K562 (cell line): ENCODE data around the gene LUC7L3. TPM values are rescaled to one million over a fixed set of nuclear protein-coding genes. Genes with fewer than 3 reads are reported as not detected.

Source experiments
- ATAC-seq: fragments of 200-7000 bp; cut with Tn5 transposase; 3 replicates; pipeline ENCODE4 v1.9.1; 2020; ENCODE audit warnings: moderate library complexity
- BruUV-seq: library from RNA; stranded (reverse); fragments of 400-500 nt; replicated peaks from 2 replicates; lab custom pipeline; 2021; lab: Mats Ljungman, UMichigan
- CTCF ChIA-PET: fragments of 300-600 bp; formaldehyde crosslinking; extraction: SDS; loops from one replicate; lab custom pipeline; 2021; ENCODE audit warnings: low intra/inter-chr PET ratio; lab: Yijun Ruan, JAX
- POLR2A ChIA-PET: fragments of 300-600, 350-650 bp; sonication (Branson Sonifier 250); formaldehyde crosslinking; extraction: SDS; loops from one replicate; lab custom pipeline; 2021; ENCODE audit warnings: antibody characterized with exemption, inconsistent platforms; lab: Yijun Ruan, JAX
- DNase-seq, 4 experiments: peaks; one replicate each; pipeline versions ENCODE4 v3.0.0 to v3.0.0-alpha.2; 2011 to 2018; ENCODE audit warnings: low spot score in 3 of 4, mixed read lengths in 3 of 4; ENCODE audit errors: extremely low read depth in 1 of 4
- FAIRE-seq: peaks from 2 replicates; lab custom pipeline; 2011; peaks lifted over from hg19 to GRCh38; lab: Jason Lieb, UNC
- H2AFZ ChIP-seq: 2 replicates; pipeline ENCODE4 v1.6.0; 2011; ENCODE audit warnings: low read depth, low read length, control low read depth, inconsistent platforms
- H3K27ac ChIP-seq: fragments of 200-600 bp; 3 replicates; pipeline ENCODE4 v1.8.0; 2011; ENCODE audit warnings: low read depth, mild to moderate bottlenecking, control low read depth, inconsistent platforms, low read length, moderate library complexity, mixed read lengths; ENCODE audit errors: extremely low read depth
- H3K27me3 ChIP-seq, 2 experiments: fragments of 300-600 bp in 1 of 2; 2 replicates in 1 of 2; 3 replicates in 1 of 2; pipeline versions ENCODE4 v1.6.0 to v1.8.0; 2011; ENCODE audit warnings: inconsistent platforms in 2 of 2, low read length in 2 of 2, mild to moderate bottlenecking in 1 of 2, mixed read lengths in 1 of 2, moderate library complexity in 1 of 2; ENCODE audit not compliant: control insufficient read depth in 2 of 2, insufficient read depth in 2 of 2
- H3K36me3 ChIP-seq: fragments of 300-600 bp; 3 replicates; pipeline ENCODE4 v1.8.0; 2011; ENCODE audit warnings: mild to moderate bottlenecking, low read length, inconsistent platforms; ENCODE audit not compliant: control insufficient read depth, insufficient read depth
- H3K4me1 ChIP-seq, 2 experiments: fragments of 200-600 bp in 1 of 2; replicated peaks in 1 of 2; 2 replicates in 1 of 2; 3 replicates in 1 of 2; pipeline versions ENCODE4 v1.5.1 to v1.8.0; 2011; ENCODE audit warnings: inconsistent platforms in 2 of 2, low read length in 2 of 2, mild to moderate bottlenecking in 1 of 2, mixed read lengths in 1 of 2, moderate library complexity in 1 of 2; ENCODE audit not compliant: control insufficient read depth in 2 of 2, insufficient read depth in 2 of 2
- H3K4me2 ChIP-seq: 2 replicates; pipeline ENCODE4 v1.6.1; 2011; ENCODE audit warnings: low read length, control low read depth, inconsistent platforms, mixed read lengths; ENCODE audit not compliant: insufficient read depth
- H3K4me3 ChIP-seq: fragments of 200-600 bp; sonication (generic), shearing (Covaris generic); 2 replicates; pipeline ENCODE4 v1.5.1; 2016; ENCODE audit warnings: control low read depth, inconsistent platforms
- H3K79me2 ChIP-seq: fragments of 200-600 bp; 3 replicates; pipeline ENCODE4 v1.8.0; 2011; ENCODE audit warnings: low read length, inconsistent platforms; ENCODE audit not compliant: control insufficient read depth, insufficient read depth
- H3K9ac ChIP-seq, 2 experiments: 2 replicates each; pipeline versions ENCODE4 v1.6.0 to v1.6.1; 2011; ENCODE audit warnings: low read depth in 2 of 2, low read length in 2 of 2, control low read depth in 1 of 2, inconsistent platforms in 1 of 2, mild to moderate bottlenecking in 1 of 2, mixed read lengths in 1 of 2; ENCODE audit not compliant: insufficient read depth in 1 of 2
- H3K9me1 ChIP-seq: one replicate; pipeline ENCODE4 v1.6.0; 2011; ENCODE audit warnings: inconsistent platforms, mild to moderate bottlenecking, low read length, moderate library complexity; ENCODE audit not compliant: control insufficient read depth, insufficient read depth
- H3K9me3 ChIP-seq: replicated peaks from 2 replicates; pipeline ENCODE4 v1.5.1; 2011; ENCODE audit warnings: low read depth, low read length, inconsistent platforms; ENCODE audit not compliant: control insufficient read depth, insufficient read depth
- H4K20me1 ChIP-seq: replicated peaks from 2 replicates; pipeline ENCODE4 v1.6.1; 2011; ENCODE audit warnings: low read length, inconsistent platforms, mixed read lengths; ENCODE audit not compliant: control insufficient read depth, insufficient read depth
- E2F6 ChIP-seq, 2 experiments: IDR thresholded peaks; 2 replicates each; pipeline ENCODE4 v1.6.1; 2011; ENCODE audit warnings: borderline replicate concordance in 1 of 2, control low read depth in 1 of 2, low read depth in 1 of 2, low read length in 1 of 2, mild to moderate bottlenecking in 1 of 2, mixed read lengths in 1 of 2, moderate library complexity in 1 of 2; ENCODE audit not compliant: insufficient read depth in 1 of 2, insufficient read length in 1 of 2, poor library complexity in 1 of 2, severe bottlenecking in 1 of 2; ENCODE audit errors: extremely low read depth in 1 of 2
- ESRRA ChIP-seq: fragments of 450-650 bp; IDR thresholded peaks from 2 replicates; pipeline ENCODE4 v1.6.1; 2014; ENCODE audit warnings: low read depth, mild to moderate bottlenecking, moderate library complexity, borderline replicate concordance
- LARP7 ChIP-seq: fragments of 450-650 bp; IDR thresholded peaks from 2 replicates; pipeline ENCODE4 v1.6.1; 2016
- MXI1 ChIP-seq: IDR thresholded peaks from 2 replicates; pipeline ENCODE4 v1.6.1; 2011; ENCODE audit warnings: low read depth, mild to moderate bottlenecking, improper control_type of control experiment, low read length
- RAD51 ChIP-seq: fragments of 450-650 bp; IDR thresholded peaks from 2 replicates; pipeline ENCODE4 v1.7.1; 2016; ENCODE audit warnings: low read depth, mild to moderate bottlenecking, borderline replicate concordance
- ZBTB7A ChIP-seq: IDR thresholded peaks from 2 replicates; pipeline ENCODE4 v1.6.1; 2011; ENCODE audit warnings: low read depth, mild to moderate bottlenecking, low read length, moderate library complexity, borderline replicate concordance; ENCODE audit not compliant: control insufficient read depth
- WGBS: fragments of 100-300 bp; shearing (Covaris generic); methylation state at CpG from one replicate; pipeline ENCODE4 v1.1.6; 2016; ENCODE audit warnings: low coverage, mixed read lengths; ENCODE audit not compliant: insufficient coverage; ENCODE audit errors: missing lambda C conversion rate; 5-methylcytosine and 5-hydroxymethylcytosine counted together
- in situ Hi-C: fragments of 300-500 bp; cut with MboI; formaldehyde crosslinking; loops from 4 replicates; pipeline ENCODE4 v1.15.0; 2018; ENCODE audit warnings: inconsistent platforms, mixed read lengths
- intact Hi-C: fragments of 100-400 bp; cut with micrococcal nuclease; formaldehyde crosslinking; loops from 2 replicates; pipeline ENCODE4 v1.14.2; 2022
- polyA plus RNA-seq, 8 experiments: library from polyadenylated mRNA; depleted of rRNA in 4 of 8; stranded (reverse) in 5 of 8; unstranded in 3 of 8; fragments of >200 nt; fragmentation: Nextera tagmentation in 2 of 8; fragmentation: Illumina TruSeq in 1 of 8; extraction: Ambion mirVana in 2 of 8; extraction: Trizol in 1 of 8; gene quantifications; 2 replicates each; pipeline versions ENCODE4 v1.2.1 to v1.2.3, GENCODE V29; 2011 to 2014; ENCODE audit warnings: inconsistent platforms in 1 of 8, missing spikeins in 1 of 8
- total RNA-seq, 7 experiments: library from RNA; depleted of rRNA in 6 of 7; stranded (reverse); fragments of >200 nt in 6 of 7; fragmentation: Illumina TruSeq in 2 of 7; extraction: Trizol in 2 of 7; gene quantifications; 2 replicates each; pipeline versions ENCODE4 v1.2.1 to v1.2.3, GENCODE V29; 2011 to 2021; ENCODE audit warnings: low replicate concordance in 1 of 7

The LUC7L3 gene
- total and polyA plus RNA-seq, 9 of the 15 experiments (the other 6 are each of a cell fraction or from before 2014, with no cell fraction given) = 80.8 to 284 (median 127) TPM

DNA sequence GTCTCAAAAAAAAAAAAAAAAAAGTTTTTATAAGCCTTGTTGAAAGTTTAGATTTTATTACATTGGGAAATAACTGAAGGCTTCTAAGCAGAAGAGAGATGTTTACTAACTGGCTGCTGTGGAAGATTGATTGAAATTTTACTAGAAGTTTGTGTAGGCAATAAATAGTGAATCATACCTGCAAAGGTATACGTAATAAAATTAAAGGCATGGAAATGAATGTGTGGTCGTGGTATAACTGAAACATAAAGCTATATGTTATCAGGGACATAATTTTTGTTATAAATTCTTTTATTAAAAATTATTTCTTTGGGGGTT lies 8.7 kb downstream of the LUC7L3 start (continued):
- TF ChIP-seq MXI1 (no peak), E2F6 (IDR thresholded peaks at IDR 0.05; ENCODE audit: borderline replicate concordance in 1 of 2, extremely low read depth in 1 of 2, insufficient read depth in 1 of 2, insufficient read length in 1 of 2, low read depth in 1 of 2, low read length in 1 of 2, poor library complexity in 1 of 2, severe bottlenecking in 1 of 2) (no peak)

DNA sequence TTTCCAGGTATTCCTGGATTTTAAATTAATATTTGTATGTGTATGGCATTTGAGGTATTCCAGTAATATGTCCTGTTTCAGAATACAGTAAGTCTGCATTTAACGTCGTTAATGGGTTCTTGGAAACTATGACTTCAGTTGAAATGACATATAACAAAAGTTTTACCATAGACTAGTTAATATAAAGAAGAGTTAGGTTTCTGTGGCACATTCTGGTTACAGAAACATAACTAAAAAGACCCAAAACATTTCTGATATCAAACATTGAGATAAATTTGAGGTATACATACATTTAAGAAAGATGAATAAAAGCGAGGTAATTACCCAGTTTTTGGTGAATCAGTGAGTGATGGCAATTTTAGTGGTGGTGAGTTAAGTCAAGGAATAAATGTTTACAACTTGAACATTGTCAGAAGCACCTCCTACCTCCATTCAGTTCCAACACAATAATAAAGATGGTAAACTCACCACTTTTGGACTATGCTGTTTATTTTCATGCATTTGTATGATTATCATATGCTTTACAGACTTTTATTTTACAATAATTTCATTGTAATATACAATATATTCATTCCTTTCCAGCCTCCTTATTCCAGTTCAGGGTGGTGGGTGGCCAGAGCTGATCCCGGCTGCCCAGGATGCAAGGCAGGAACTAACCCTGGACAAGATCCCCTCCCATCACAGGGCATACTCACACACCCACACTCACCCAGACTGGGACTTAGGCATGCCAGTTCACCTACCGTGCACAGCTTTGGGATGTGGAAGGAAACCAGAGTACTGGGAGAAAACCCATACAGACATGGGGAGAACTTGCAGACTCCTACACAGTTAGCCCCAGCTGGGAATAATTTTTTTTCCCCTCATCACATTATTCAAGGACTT lies 9.7 kb downstream of the LUC7L3 start:
- peak overlapping the region in 1 of 2 experiments; percentile 32; a peak in 1 of 4 replicates for H3K9ac ChIP-seq
- no peak for TF ChIP-seq LARP7
- no peak for TF ChIP-seq RAD51
- no peak for TF ChIP-seq ZBTB7A
- no peak for TF ChIP-seq ESRRA
- peaks cover 42% of the 10 kb centered on the region for H4K20me1 ChIP-seq
- no peak overlapping the region for H3K27ac ChIP-seq
- ATAC-seq (no peak), FAIRE-seq (no peak), DNase-seq (no peak)
- no peak overlapping the region for H2AFZ ChIP-seq
- H3K4me3 ChIP-seq = no peak overlapping the region
- POLR2A ChIA-PET = interaction anchor here (0.6 to 0.7 kb wide), 3 partner anchors 9 to 172 kb away, joined by 3 read pairs; no protein-coding TSS in a partner anchor
- H3K79me2 ChIP-seq = peaks cover 99% of the 10 kb centered on the region
- no TSS peak for BruUV-seq
- peaks cover 10 to 25% of the 10 kb centered on the region in 2 experiments; a peak in 4 of 5 replicates for H3K4me1 ChIP-seq
- no peak overlapping the region for H3K4me2 ChIP-seq
- WGBS = 69% methylated on average over 5 of the region's 5 CpGs
- intact Hi-C loops = loop anchor here (10.0 kb wide), 1 partner anchor 206 kb away; no protein-coding TSS in a partner anchor
- in situ Hi-C loops = no loop called here
- no peaks in the 10 kb centered on the region for H3K9me3 ChIP-seq
- CTCF ChIA-PET = no interaction called here
- no peaks in the 10 kb centered on the region for H3K27me3 ChIP-seq
- peaks cover 34% of the 10 kb centered on the region; the same call in 2 of the 3 replicates for H3K36me3 ChIP-seq
- H3K9me1 ChIP-seq = peaks cover 3% of the 10 kb centered on the region
